Body of pancreas (tissue), 4 donors: ENCODE results near the gene PTPRH. TPM values are rescaled to one million over a fixed set of nuclear protein-coding genes. Genes with fewer than 3 reads are reported as not detected.
"Not testable (repeated sequence)": the region's sequence is repeated elsewhere in the genome, so short reads cannot be mapped to it uniquely, and the experiment has no call there.

Experiments
- ATAC-seq: fragments of 150-250 bp; one replicate; pipeline ENCODE4 v1.9.1; 2016
- DNase-seq, 4 donors: peaks; one replicate each; pipeline ENCODE4 v3.0.0-alpha.2; 2019
- H3K27ac ChIP-seq, 4 donors: fragments of 200-600 bp; sonication (generic); 1 replicate in 3 of 4; 2 replicates in 1 of 4; pipeline versions ENCODE4 v1.5.1 to v1.6.1; 2016 to 2019; ENCODE audit warnings: mild to moderate bottlenecking in 1 of 4, mixed read lengths in 1 of 4, moderate library complexity in 1 of 4
- H3K27me3 ChIP-seq, 2 donors: fragments of 200-600 bp; sonication (generic); one replicate each; pipeline ENCODE4 v1.6.0; 2016; ENCODE audit warnings: mild to moderate bottlenecking in 1 of 2
- H3K36me3 ChIP-seq, 2 donors: fragments of 200-600 bp; sonication (generic); replicated peaks in 1 of 2; 2 replicates each; pipeline ENCODE4 v1.5.1; 2016; ENCODE audit warnings: low read depth in 2 of 2; ENCODE audit not compliant: insufficient read depth in 1 of 2
- H3K4me1 ChIP-seq: fragments of 200-600 bp; sonication (generic); one replicate; pipeline ENCODE4 v1.6.0; 2016
- H3K4me3 ChIP-seq, 2 donors: fragments of 200-600 bp; sonication (generic); 1 replicate in 1 of 2; 2 replicates in 1 of 2; pipeline ENCODE4 v1.5.1; 2016 to 2019
- H3K9me3 ChIP-seq, 3 donors: fragments of 200-600 bp; sonication (generic); 1 replicate in 2 of 3; 2 replicates in 1 of 3; pipeline ENCODE4 v1.5.1; 2016
- POLR2A ChIP-seq, 3 donors: fragments of 450-650 bp; IDR thresholded peaks; one replicate each; pipeline ENCODE4 v1.6.1; 2016; ENCODE audit warnings: antibody characterized with exemption in 3 of 3, mild to moderate bottlenecking in 2 of 3
- WGBS, 2 donors: methylation state at CpG; one replicate each; pipeline ENCODE4 v1.1.5; 2017; 5-methylcytosine and 5-hydroxymethylcytosine counted together
- intact Hi-C: fragments of 100-400 bp; cut with DNase I; formaldehyde crosslinking; loops from one replicate; pipeline ENCODE4 v1.15.1; 2023
- total RNA-seq, 2 donors: library from RNA; depleted of rRNA; stranded (reverse); fragments of >200 nt; gene quantifications; one replicate each; pipeline ENCODE4 v1.1.0, GENCODE V29; 2016
- TF ChIP-seq, protein P1 (sequence below), 7 experiments: fragments of 450-650 bp in 4 of 7; fragments of 200-600 bp in 3 of 7; sonication (generic) in 3 of 7; IDR thresholded peaks; one replicate each; pipeline ENCODE4 v1.5.1; 2016 to 2019; ENCODE audit warnings: antibody characterized with exemption in 7 of 7

Gene PTPRH
- total RNA-seq, 2 donors from 2014 or later, result 14.8 to 15.8 TPM

DNA sequence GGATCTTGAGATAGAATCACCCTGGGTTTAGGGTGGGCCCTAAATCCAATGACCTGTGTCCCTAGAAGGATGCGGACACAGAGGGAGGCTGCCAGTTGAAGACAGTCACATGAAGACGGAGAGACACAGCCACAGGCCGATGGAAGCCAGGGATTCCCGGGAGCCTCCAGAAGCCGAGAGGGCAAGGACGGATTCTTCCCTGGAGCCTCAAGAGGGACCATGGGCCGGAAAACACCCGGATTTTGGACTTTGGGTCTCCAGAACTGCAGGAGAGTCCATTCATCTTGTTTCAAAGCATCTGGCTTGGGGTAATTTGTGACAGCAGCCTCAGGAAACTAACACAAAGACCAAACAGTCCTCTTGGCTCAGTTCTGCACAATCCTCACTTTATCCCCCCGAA lies 17.0 kb upstream of the PTPRH start:
- WGBS, 2 donors, result 74 to 87% methylated on average over 8 to 9 of the region's 9 CpGs
- Histone ChIP-seq H3K27ac (no peak overlapping the region), H3K27me3 (no peaks in the 10 kb centered on the region), H3K4me3 (no peak overlapping the region), H3K36me3 (peaks cover 0 to 10% of the 10 kb centered on the region in 2 donors), H3K9me3 (no peaks in the 10 kb centered on the region), H3K4me1 (no peaks in the 10 kb centered on the region)
- intact Hi-C loops, result no loop called here
- DNase-seq, result no peak
- no peak for TF ChIP-seq POLR2A (IDR thresholded peaks at IDR 0.05)
- TF ChIP-seq, protein P1, sequence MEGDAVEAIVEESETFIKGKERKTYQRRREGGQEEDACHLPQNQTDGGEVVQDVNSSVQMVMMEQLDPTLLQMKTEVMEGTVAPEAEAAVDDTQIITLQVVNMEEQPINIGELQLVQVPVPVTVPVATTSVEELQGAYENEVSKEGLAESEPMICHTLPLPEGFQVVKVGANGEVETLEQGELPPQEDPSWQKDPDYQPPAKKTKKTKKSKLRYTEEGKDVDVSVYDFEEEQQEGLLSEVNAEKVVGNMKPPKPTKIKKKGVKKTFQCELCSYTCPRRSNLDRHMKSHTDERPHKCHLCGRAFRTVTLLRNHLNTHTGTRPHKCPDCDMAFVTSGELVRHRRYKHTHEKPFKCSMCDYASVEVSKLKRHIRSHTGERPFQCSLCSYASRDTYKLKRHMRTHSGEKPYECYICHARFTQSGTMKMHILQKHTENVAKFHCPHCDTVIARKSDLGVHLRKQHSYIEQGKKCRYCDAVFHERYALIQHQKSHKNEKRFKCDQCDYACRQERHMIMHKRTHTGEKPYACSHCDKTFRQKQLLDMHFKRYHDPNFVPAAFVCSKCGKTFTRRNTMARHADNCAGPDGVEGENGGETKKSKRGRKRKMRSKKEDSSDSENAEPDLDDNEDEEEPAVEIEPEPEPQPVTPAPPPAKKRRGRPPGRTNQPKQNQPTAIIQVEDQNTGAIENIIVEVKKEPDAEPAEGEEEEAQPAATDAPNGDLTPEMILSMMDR (IDR thresholded peaks at IDR 0.05), result no peak
- no peak for ATAC-seq

DNA sequence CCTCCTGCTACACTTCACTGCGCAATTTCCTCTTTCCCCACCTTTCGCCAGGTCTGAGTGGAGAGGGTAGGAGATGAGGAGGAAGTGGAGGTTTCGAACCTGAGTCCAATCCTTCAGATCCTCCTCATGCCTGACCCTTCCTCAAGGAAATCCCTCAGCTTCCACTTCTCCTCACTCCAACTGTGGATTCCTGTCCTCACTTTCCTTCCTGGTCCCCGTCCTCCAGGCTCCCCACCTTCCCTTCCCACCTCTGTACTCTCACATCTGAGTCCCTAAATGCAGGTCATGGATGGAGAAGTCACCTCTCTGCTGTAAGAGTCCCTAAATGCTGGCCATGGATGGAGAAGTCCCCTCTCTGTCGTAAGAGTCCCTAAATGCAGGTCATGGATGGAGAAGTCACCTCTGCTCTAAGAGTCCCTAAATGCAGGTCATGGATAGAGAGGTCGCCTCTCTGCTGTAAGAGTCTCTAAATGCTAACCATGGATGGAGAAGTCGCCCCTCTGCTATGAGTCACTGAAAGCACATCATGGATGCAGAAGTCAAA lies 16.2 kb upstream of the PTPRH start:
- no peak overlapping the region for H3K4me3 ChIP-seq
- no peak overlapping the region for H3K27ac ChIP-seq
- H3K27me3 ChIP-seq, result no peaks in the 10 kb centered on the region
- DNase-seq (no peak), ATAC-seq (no peak)
- intact Hi-C loops, result no loop called here
- no peaks in the 10 kb centered on the region for H3K4me1 ChIP-seq
- WGBS, 2 donors, result 89% methylated on average over 7 of the region's 7 CpGs
- TF ChIP-seq POLR2A (IDR thresholded peaks at IDR 0.05), result no peak
- TF ChIP-seq, protein P1 (IDR thresholded peaks at IDR 0.05), result no peak
- H3K9me3 ChIP-seq, result peaks cover 0 to 6% (median 0%) of the 10 kb centered on the region in 3 donors
- peaks cover 0 to 3% of the 10 kb centered on the region in 2 donors for H3K36me3 ChIP-seq

DNA sequence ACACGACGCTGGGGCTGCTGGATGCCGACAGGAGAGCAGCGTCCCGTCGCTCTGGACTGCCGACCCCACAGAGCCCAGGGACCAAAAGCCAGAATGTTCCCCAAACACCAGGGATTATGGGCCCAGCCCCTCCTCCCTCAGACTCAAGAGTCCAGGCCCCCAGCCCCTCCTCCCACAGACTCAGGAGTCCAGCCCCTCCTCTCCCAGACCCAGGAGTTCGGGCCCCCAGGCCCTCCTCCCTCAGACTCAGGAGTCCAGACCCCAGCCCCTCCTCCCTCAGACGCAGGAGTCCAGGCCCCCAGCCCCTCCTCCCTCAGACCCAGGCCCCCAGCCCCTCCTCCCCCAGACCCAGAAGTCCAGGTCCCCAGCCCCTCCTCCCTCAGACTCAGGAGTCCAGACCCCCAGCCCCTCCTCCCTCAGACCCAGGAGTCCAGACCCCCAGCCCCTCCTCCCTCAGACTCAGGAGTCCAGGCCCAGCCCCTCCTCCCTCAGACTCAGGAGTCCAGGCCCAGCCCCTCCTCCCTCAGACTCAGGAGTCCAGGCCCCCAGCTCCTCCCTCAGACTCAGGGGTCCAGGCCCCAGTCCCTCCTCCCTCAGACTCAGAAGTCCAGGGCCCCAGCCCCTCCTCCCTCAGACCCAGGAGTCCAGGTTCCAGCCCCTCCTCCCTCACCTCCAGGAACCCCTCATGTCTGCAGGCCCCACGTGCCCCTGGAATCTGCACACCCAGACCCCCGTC lies 15.5 kb upstream of the PTPRH start:
- ATAC-seq, H3K9me3 ChIP-seq, H3K27ac ChIP-seq, H3K4me1 ChIP-seq, DNase-seq, H3K36me3 ChIP-seq, H3K4me3 ChIP-seq, H3K27me3 ChIP-seq, intact Hi-C loops: not testable (repeated sequence)
- WGBS, 2 donors, result 81 to 82% methylated on average over 4 to 10 of the region's 11 CpGs

DNA sequence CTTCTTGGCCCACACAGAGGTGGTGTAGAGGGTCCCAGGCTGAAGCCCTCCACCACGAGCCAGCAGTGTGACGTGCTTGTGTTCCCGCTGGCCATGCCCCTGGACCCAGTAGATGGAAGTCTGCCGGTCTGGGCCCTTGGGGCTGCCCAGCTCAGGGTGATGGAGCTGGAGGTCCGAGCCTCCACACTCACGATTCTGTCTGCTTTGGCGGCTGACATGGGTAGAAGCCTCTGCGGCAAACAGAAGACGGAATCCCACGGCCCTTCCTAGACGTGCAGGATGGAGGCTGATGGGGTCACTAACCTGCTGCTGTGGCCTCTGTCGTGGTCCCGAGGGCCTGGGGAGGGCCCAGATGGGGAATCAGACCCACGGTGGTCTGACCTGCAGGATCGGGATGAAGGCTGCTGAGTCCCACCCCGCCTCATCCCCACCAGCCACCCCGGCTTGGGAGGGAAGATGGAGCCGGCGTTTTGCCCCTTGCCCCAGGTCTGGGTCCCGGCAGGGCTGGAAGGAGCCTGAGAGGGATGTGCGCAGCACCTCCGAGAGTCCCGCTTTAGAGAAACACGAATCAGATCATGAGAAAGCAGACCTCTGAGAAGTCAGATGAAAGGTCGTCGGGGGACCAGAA lies 14.9 kb upstream of the PTPRH start:
- intact Hi-C loops, result no loop called here
- Histone ChIP-seq H3K36me3 (no peaks in the 10 kb centered on the region), H3K27ac (no peak overlapping the region), H3K27me3 (no peaks in the 10 kb centered on the region), H3K9me3 (peaks cover 0 to 8% (median 0%) of the 10 kb centered on the region in 3 donors), H3K4me1 (no peaks in the 10 kb centered on the region), H3K4me3 (no peak overlapping the region)
- no peak for DNase-seq
- TF ChIP-seq POLR2A (IDR thresholded peaks at IDR 0.05), result no peak
- TF ChIP-seq, protein P1 (IDR thresholded peaks at IDR 0.05), result no peak
- ATAC-seq, result no peak
- WGBS, 2 donors, result 76 to 95% methylated on average over 4 to 26 of the region's 26 CpGs

DNA sequence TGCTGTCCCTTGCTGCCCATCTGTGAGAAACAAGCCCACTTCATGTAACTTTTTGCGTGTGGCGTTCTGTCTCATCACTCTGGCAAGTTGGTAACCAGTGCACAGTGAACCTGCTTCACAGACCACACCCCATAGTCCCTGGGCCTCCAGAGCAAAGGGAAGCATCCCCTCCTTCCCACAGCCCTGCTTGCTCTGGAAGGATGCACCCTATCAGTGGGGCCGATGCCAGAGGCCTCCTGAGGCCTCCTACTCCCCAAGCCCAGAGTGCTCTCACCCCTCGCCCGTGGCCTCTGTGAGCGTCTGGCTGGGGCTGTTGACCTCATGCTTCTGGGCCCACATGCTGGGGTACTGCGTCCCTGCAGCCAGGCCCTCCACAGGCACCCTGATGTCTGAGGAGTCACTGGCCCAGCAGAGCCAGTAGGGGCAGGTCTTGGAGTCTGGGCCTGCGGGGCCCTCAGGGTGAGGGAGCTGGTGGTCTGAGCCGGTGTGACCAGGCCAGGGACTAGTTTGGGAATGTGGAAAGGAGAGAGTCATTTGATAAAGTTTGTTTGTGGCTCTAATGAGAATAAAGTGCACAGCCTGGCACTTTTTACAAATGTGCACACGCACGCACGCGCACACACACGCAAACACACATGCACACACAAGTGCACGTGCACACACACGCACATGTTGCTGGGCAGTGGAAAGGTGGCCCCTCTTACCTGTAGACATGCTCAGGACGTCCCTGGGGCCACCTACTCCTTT lies 14.2 kb upstream of the PTPRH start:
- DNase-seq, result no peak
- no peak overlapping the region for H3K4me3 ChIP-seq
- WGBS, 2 donors, result 81 to 84% methylated on average over 5 to 17 of the region's 17 CpGs

More for the DNA sequence above, 14.2 kb upstream of the PTPRH start:
- H3K27ac ChIP-seq, result no peak overlapping the region
- intact Hi-C loops, result no loop called here
- H3K9me3 ChIP-seq, result peaks cover 0 to 8% (median 0%) of the 10 kb centered on the region in 3 donors
- ATAC-seq, result no peak
- no peaks in the 10 kb centered on the region for H3K27me3 ChIP-seq
- H3K4me1 ChIP-seq, result no peaks in the 10 kb centered on the region
- H3K36me3 ChIP-seq, result no peaks in the 10 kb centered on the region
- TF ChIP-seq, protein P1 (IDR thresholded peaks at IDR 0.05), result no peak
- TF ChIP-seq POLR2A (IDR thresholded peaks at IDR 0.05), result no peak
